ENCODE measurements around the gene ANKRD18A. TPM values are rescaled to one million over a fixed set of nuclear protein-coding genes. Genes with fewer than 3 reads are reported as not detected.

Gene ANKRD18A
- total and polyA plus RNA-seq, 2 donors (not counting 1 experiment from before 2014, with no cell fraction given) = not detected

- WGBS (ENCODE audit: insufficient coverage) = 66% methylated on average over 10 of the region's 12 CpGs
- no peaks in the 10 kb centered on the region for H3K79me2 ChIP-seq (ENCODE audit: control insufficient read depth, insufficient read depth, low read length)
- H3K27ac Mint-ChIP-seq = no peak overlapping the region
- CTCF ChIA-PET = no interaction called here
- H3K36me3 ChIP-seq (replicated peaks in 1 of 2; ENCODE audit: control extremely low read depth in 1 of 2, control insufficient read depth in 1 of 2, extremely low read depth in 1 of 2, insufficient read depth in 2 of 2, low read length in 1 of 2) = no peaks in the 10 kb centered on the region
- ATAC-seq (ENCODE audit: low read depth) = no peak
- H2AFZ ChIP-seq (ENCODE audit: insufficient read depth, low read depth, low read length, poor library complexity, severe bottlenecking) = no peak overlapping the region
- H3K4me3 ChIP-seq (ENCODE audit: control extremely low read depth in 1 of 5, extremely low read depth in 1 of 5, insufficient read depth in 1 of 5, low read depth in 2 of 5, low read length in 4 of 5) = no peak overlapping the region
- H3K9ac ChIP-seq (ENCODE audit: low read length) = no peak overlapping the region
- no peak overlapping the region for H3K27ac ChIP-seq (ENCODE audit: low read length in 2 of 2)
- no peaks in the 10 kb centered on the region for H3K4me1 Mint-ChIP-seq
- H4K20me1 ChIP-seq (ENCODE audit: control insufficient read depth, insufficient read depth, low read length, poor library complexity, severe bottlenecking) = no peaks in the 10 kb centered on the region
- peaks cover 0 to 3% (median 0%) of the 10 kb centered on the region in 4 experiments for H3K27me3 ChIP-seq (replicated peaks in 1 of 4; ENCODE audit: control extremely low read depth in 1 of 4, control insufficient read depth in 3 of 4, insufficient read depth in 4 of 4, low read length in 3 of 4)
- H3K4me3 Mint-ChIP-seq = no peak overlapping the region
- no peaks in the 10 kb centered on the region for H3K9me3 ChIP-seq (ENCODE audit: control extremely low read depth in 1 of 3, control insufficient read depth in 2 of 3, insufficient read depth in 1 of 3, low read length in 2 of 3)
- POLR2A ChIA-PET = no interaction called here
- no peak for DNase-seq
- H3K27me3 Mint-ChIP-seq = peaks cover 12% of the 10 kb centered on the region
- H3K9me3 Mint-ChIP-seq (ENCODE audit: insufficient read depth) = no peaks in the 10 kb centered on the region
- TF ChIP-seq CTCF (IDR thresholded peaks at IDR 0.05) = no peak
- H3K4me2 ChIP-seq (replicated peaks; ENCODE audit: low read depth, low read length, poor library complexity, severe bottlenecking) = no peak overlapping the region
- no peaks in the 10 kb centered on the region for H3K4me1 ChIP-seq (ENCODE audit: control insufficient read depth in 2 of 2, insufficient read depth in 2 of 2, low read length in 2 of 2)
- intact Hi-C loops (cut with micrococcal nuclease) = no loop called here
Observed at GRCh38 chr9:38641985-38642864, 21.8 kb upstream of the ANKRD18A start.

DNA sequence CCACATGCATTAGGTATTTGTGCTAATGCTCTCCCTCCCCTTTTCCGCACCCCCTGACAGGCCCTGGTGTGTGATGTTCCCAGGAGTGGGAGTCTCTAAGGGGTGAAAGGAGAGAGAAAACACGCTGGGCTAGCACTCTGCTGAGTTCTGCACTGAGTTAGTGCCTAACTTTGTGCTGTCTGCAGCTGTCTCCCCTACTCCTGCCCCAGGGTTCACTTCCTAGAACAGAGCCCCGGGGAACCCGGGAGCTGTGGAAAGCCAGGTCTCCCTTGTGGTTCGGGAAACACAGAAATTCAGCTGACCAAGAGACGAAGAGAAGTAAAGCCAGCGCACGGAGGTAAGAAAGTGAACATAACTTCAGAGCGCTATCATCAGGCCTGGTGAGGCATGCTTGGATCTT lies 20.7 kb upstream of the ANKRD18A start:
- Histone ChIP-seq H4K20me1 (ENCODE audit: control insufficient read depth, insufficient read depth, low read length, poor library complexity, severe bottlenecking) (no peaks in the 10 kb centered on the region), H3K79me2 (ENCODE audit: control insufficient read depth, insufficient read depth, low read length) (no peaks in the 10 kb centered on the region), H3K9me3 (ENCODE audit: control extremely low read depth in 1 of 3, control insufficient read depth in 2 of 3, insufficient read depth in 1 of 3, low read length in 2 of 3) (no peaks in the 10 kb centered on the region), H2AFZ (ENCODE audit: insufficient read depth, low read depth, low read length, poor library complexity, severe bottlenecking) (no peak overlapping the region), H3K27ac (ENCODE audit: low read length in 2 of 2) (no peak overlapping the region), H3K4me3 (ENCODE audit: control extremely low read depth in 1 of 5, extremely low read depth in 1 of 5, insufficient read depth in 1 of 5, low read depth in 2 of 5, low read length in 4 of 5) (no peak overlapping the region), H3K4me2 (replicated peaks; ENCODE audit: low read depth, low read length, poor library complexity, severe bottlenecking) (no peak overlapping the region), H3K27me3 (replicated peaks in 1 of 4; ENCODE audit: control extremely low read depth in 1 of 4, control insufficient read depth in 3 of 4, insufficient read depth in 4 of 4, low read length in 3 of 4) (peaks cover 0 to 3% (median 0%) of the 10 kb centered on the region in 4 experiments), H3K4me1 (ENCODE audit: control insufficient read depth in 2 of 2, insufficient read depth in 2 of 2, low read length in 2 of 2) (no peaks in the 10 kb centered on the region), H3K9ac (ENCODE audit: low read length) (no peak overlapping the region), H3K36me3 (replicated peaks in 1 of 2; ENCODE audit: control extremely low read depth in 1 of 2, control insufficient read depth in 1 of 2, extremely low read depth in 1 of 2, insufficient read depth in 2 of 2, low read length in 1 of 2) (no peaks in the 10 kb centered on the region)
- intact Hi-C loops (cut with micrococcal nuclease) = no loop called here
- Mint-ChIP-seq H3K4me1 (no peaks in the 10 kb centered on the region), H3K27me3 (peaks cover 13% of the 10 kb centered on the region), H3K9me3 (ENCODE audit: insufficient read depth) (no peaks in the 10 kb centered on the region), H3K27ac (no peak overlapping the region), H3K4me3 (no peak overlapping the region)
- 87% methylated on average over 8 of the region's 9 CpGs for WGBS (ENCODE audit: insufficient coverage)
- ChIA-PET CTCF (no interaction called here), POLR2A (no interaction called here)
- TF ChIP-seq EZH2 (IDR thresholded peaks at IDR 0.05; ENCODE audit: borderline replicate concordance, insufficient read depth, low read depth, low read length, poor library complexity, severe bottlenecking) (no peak), CTCF (IDR thresholded peaks at IDR 0.05) (no peak)
- no peak for ATAC-seq (ENCODE audit: low read depth)
- DNase-seq = no peak
